H1 (cell line): ENCODE measurements around the gene ARHGEF7. TPM values are rescaled to one million over a fixed set of nuclear protein-coding genes. Genes with fewer than 3 reads are reported as not detected.

Experiments used
- CTCF ChIA-PET: fragments of 300-600 bp; sonication (Branson Sonifier 250); formaldehyde crosslinking; loops from one replicate; lab custom pipeline; 2021; ENCODE audit not compliant: partially characterized antibody; lab: Charles Lee
- POLR2A ChIA-PET: fragments of 300-600 bp; sonication (Branson Sonifier 250); formaldehyde crosslinking; loops from one replicate; lab custom pipeline; 2021; ENCODE audit warnings: inconsistent platforms; ENCODE audit not compliant: partially characterized antibody; lab: Charles Lee
- DNase-seq, 2 experiments: peaks; one replicate each; pipeline versions ENCODE4 v3.0.0 to v3.0.0-alpha.2; 2010 to 2022; ENCODE audit warnings: low spot score in 2 of 2, low read depth in 1 of 2, mixed read lengths in 1 of 2
- FAIRE-seq: peaks from 2 replicates; lab custom pipeline; 2011; peaks lifted over from hg19 to GRCh38; lab: Jason Lieb, UNC
- H2AFZ ChIP-seq: 2 replicates; pipeline ENCODE4 v1.8.1; 2012; ENCODE audit warnings: low read length, inconsistent platforms
- H2AK5ac ChIP-seq: 2 replicates; pipeline ENCODE4 v1.6.1; 2013; ENCODE audit warnings: low read depth, low read length
- H2BK120ac ChIP-seq: replicated peaks from 2 replicates; pipeline ENCODE3; 2013; ENCODE audit warnings: low read depth, low read length, inconsistent platforms
- H2BK12ac ChIP-seq: 2 replicates; pipeline ENCODE4 v1.6.1; 2013; ENCODE audit warnings: low read depth, low read length
- H2BK15ac ChIP-seq: 2 replicates; pipeline ENCODE4 v1.6.1; 2013; ENCODE audit warnings: low read length
- H2BK20ac ChIP-seq: 2 replicates; pipeline ENCODE4 v1.6.1; 2013; ENCODE audit warnings: low read length
- H2BK5ac ChIP-seq: 2 replicates; pipeline ENCODE4 v1.6.1; 2013; ENCODE audit warnings: low read depth, low read length
- H3K14ac ChIP-seq: 2 replicates; pipeline ENCODE4 v1.6.1; 2013; ENCODE audit warnings: inconsistent platforms; ENCODE audit not compliant: insufficient read length
- H3K18ac ChIP-seq: 2 replicates; pipeline ENCODE4 v1.6.1; 2013; ENCODE audit warnings: low read length; ENCODE audit errors: extremely low read depth
- H3K23ac ChIP-seq: 2 replicates; pipeline ENCODE4 v1.6.1; 2013; ENCODE audit warnings: inconsistent platforms; ENCODE audit not compliant: insufficient read length
- H3K23me2 ChIP-seq: 2 replicates; pipeline ENCODE4 v1.6.1; 2013; ENCODE audit warnings: low read depth, low read length
- H3K27ac ChIP-seq: 2 replicates; pipeline ENCODE4 v1.6.1; 2011; ENCODE audit warnings: low read depth, low read length, inconsistent platforms
- H3K27me3 ChIP-seq, 4 experiments: replicated peaks in 1 of 4; 1 replicate in 1 of 4; 2 replicates in 3 of 4; pipeline versions ENCODE4 v1.6.1 to v1.8.1; 2011 to 2013; ENCODE audit warnings: low read length in 3 of 4, mild to moderate bottlenecking in 3 of 4, inconsistent platforms in 2 of 4, mixed read lengths in 2 of 4, moderate library complexity in 1 of 4; ENCODE audit not compliant: control insufficient read depth in 3 of 4, insufficient read depth in 3 of 4; ENCODE audit errors: extremely low read depth in 1 of 4
- H3K36me3 ChIP-seq, 4 experiments: 2 replicates each; pipeline versions ENCODE4 v1.6.1 to v1.8.1; 2011 to 2013; ENCODE audit warnings: mild to moderate bottlenecking in 4 of 4, low read length in 3 of 4, moderate library complexity in 2 of 4, control low read depth in 1 of 4, inconsistent platforms in 1 of 4; ENCODE audit not compliant: insufficient read depth in 4 of 4, control insufficient read depth in 2 of 4
- H3K4ac ChIP-seq: replicated peaks from 2 replicates; pipeline ENCODE3; 2013; ENCODE audit warnings: low read length, low read depth, mixed read lengths, inconsistent platforms; ENCODE audit not compliant: insufficient read length
- H3K4me1 ChIP-seq, 4 experiments: replicated peaks in 1 of 4; 1 replicate in 1 of 4; 2 replicates in 3 of 4; pipeline versions ENCODE4 v1.6.1 to v1.8.1; 2011 to 2013; ENCODE audit warnings: low read length in 3 of 4, inconsistent platforms in 2 of 4, mixed read lengths in 1 of 4; ENCODE audit not compliant: insufficient read depth in 4 of 4, control insufficient read depth in 3 of 4
- H3K4me2 ChIP-seq, 2 experiments: 2 replicates each; pipeline versions ENCODE4 v1.6.1 to v1.8.1; 2011 to 2013; ENCODE audit warnings: low read depth in 2 of 2, low read length in 2 of 2, control low read depth in 1 of 2, inconsistent platforms in 1 of 2, mild to moderate bottlenecking in 1 of 2; ENCODE audit not compliant: insufficient read depth in 1 of 2
- H3K4me3 ChIP-seq, 4 experiments: fragments of 200-600, 300-600 bp in 1 of 4; sonication (generic), shearing (Covaris generic), sonication (Bioruptor Twin) in 1 of 4; 2 replicates each; pipeline versions ENCODE4 v1.5.1 to v1.8.1; 2011 to 2016; ENCODE audit warnings: low read length in 4 of 4, low read depth in 3 of 4, control low read depth in 2 of 4, inconsistent platforms in 2 of 4, mild to moderate bottlenecking in 2 of 4, mixed read lengths in 1 of 4, moderate library complexity in 1 of 4; ENCODE audit not compliant: insufficient read depth in 2 of 4; ENCODE audit errors: extremely low read depth in 1 of 4
- H3K56ac ChIP-seq: replicated peaks from 2 replicates; pipeline ENCODE3; 2013; ENCODE audit warnings: low read depth, mild to moderate bottlenecking, mixed read lengths, low read length, inconsistent platforms; ENCODE audit not compliant: insufficient read length
- H3K79me1 ChIP-seq: 2 replicates; pipeline ENCODE4 v1.6.1; 2013; ENCODE audit warnings: low read depth, low read length, control low read depth
- H3K79me2 ChIP-seq, 2 experiments: 2 replicates each; pipeline versions ENCODE4 v1.6.1 to v1.8.1; 2012 to 2013; ENCODE audit warnings: low read length in 2 of 2, mild to moderate bottlenecking in 2 of 2, inconsistent platforms in 1 of 2; ENCODE audit not compliant: insufficient read depth in 2 of 2, control insufficient read depth in 1 of 2
- H3K9ac ChIP-seq, 4 experiments: replicated peaks in 1 of 4; 1 replicate in 1 of 4; 2 replicates in 3 of 4; pipeline versions ENCODE4 v1.6.1 to v1.8.1; 2011 to 2013; ENCODE audit warnings: low read depth in 3 of 4, low read length in 3 of 4, control low read depth in 2 of 4, mild to moderate bottlenecking in 2 of 4, moderate library complexity in 2 of 4, inconsistent platforms in 1 of 4; ENCODE audit errors: extremely low read depth in 1 of 4
- H3K9me3 ChIP-seq, 2 experiments: 2 replicates each; pipeline versions ENCODE4 v1.6.1 to v1.8.1; 2012 to 2013; ENCODE audit warnings: mild to moderate bottlenecking in 2 of 2, moderate library complexity in 2 of 2, control low read depth in 1 of 2, inconsistent platforms in 1 of 2, low read depth in 1 of 2, low read length in 1 of 2, mixed read lengths in 1 of 2; ENCODE audit not compliant: insufficient read depth in 2 of 2
- H4K20me1 ChIP-seq, 2 experiments: replicated peaks in 1 of 2; 2 replicates each; pipeline versions ENCODE3 to v1.8.1; 2011 to 2013; ENCODE audit warnings: inconsistent platforms in 2 of 2, low read length in 2 of 2, mild to moderate bottlenecking in 1 of 2; ENCODE audit not compliant: insufficient read depth in 2 of 2, control insufficient read depth in 1 of 2
- H4K5ac ChIP-seq: 2 replicates; pipeline ENCODE4 v1.6.1; 2013; ENCODE audit warnings: low read length, low read depth, mixed read lengths, inconsistent platforms; ENCODE audit not compliant: insufficient read length
- H4K8ac ChIP-seq: 2 replicates; pipeline ENCODE4 v1.8.0; 2013; ENCODE audit warnings: mild to moderate bottlenecking, moderate library complexity, low read length, inconsistent platforms; ENCODE audit not compliant: insufficient read depth; ENCODE audit errors: extremely low read depth
- H4K91ac ChIP-seq: replicated peaks from 2 replicates; pipeline ENCODE3; 2013; ENCODE audit warnings: low read length, mixed read lengths, inconsistent platforms; ENCODE audit not compliant: insufficient read length
- KDM4A ChIP-seq: IDR thresholded peaks from one replicate; pipeline ENCODE4 v1.7.1; 2012; ENCODE audit warnings: low read depth, mild to moderate bottlenecking, moderate library complexity, low read length, inconsistent platforms; ENCODE audit not compliant: severe bottlenecking
- WGBS, 2 experiments: shearing (Covaris generic) in 1 of 2; methylation state at CpG; one replicate each; pipeline versions ENCODE4 v1.1.6 to v1.1.7; 2013 to 2015; ENCODE audit warnings: low lambda C conversion rate in 2 of 2, mixed read lengths in 2 of 2, inconsistent platforms in 1 of 2, low coverage in 1 of 2, missing lambda C conversion rate in 1 of 2; ENCODE audit not compliant: insufficient replicate concordance in 2 of 2, insufficient coverage in 1 of 2, insufficient read length in 1 of 2; ENCODE audit errors: extremely low coverage in 1 of 2, missing lambda C conversion rate in 1 of 2; 5-methylcytosine and 5-hydroxymethylcytosine counted together
- polyA plus RNA-seq, 7 experiments: library from polyadenylated mRNA; depleted of rRNA in 3 of 7; stranded (reverse) in 5 of 7; unstranded in 2 of 7; fragments of >200 nt in 5 of 7; fragments of 200-250 nt in 2 of 7; gene quantifications; 1 replicate in 5 of 7; 2 replicates in 1 of 7; 4 replicates in 1 of 7; pipeline versions ENCODE4 v1.2.1 to v1.2.3, GENCODE V29; 2011 to 2013; ENCODE audit warnings: missing spikeins in 2 of 7, mixed read lengths in 2 of 7
- total RNA-seq: library from RNA; stranded (reverse); fragmentation: NEBNext Ultra II Directional; extraction: Animal tissue kit (Norgen Biotek cat#: 25700); gene quantifications from 2 replicates; pipeline ENCODE4 v1.2.1, GENCODE V29; 2021

The ARHGEF7 gene
- total and polyA plus RNA-seq, 2 of the 8 experiments (the other 6 are each of a cell fraction or from before 2014, with no cell fraction given): 26.2 to 56.5 TPM

- no peaks in the 10 kb centered on the region; a peak in 1 of 7 replicates for H3K4me1 ChIP-seq
- no peak overlapping the region for H3K18ac ChIP-seq
- H2BK5ac ChIP-seq: no peak overlapping the region
- no peak overlapping the region for H2BK12ac ChIP-seq
- no peaks in the 10 kb centered on the region for H3K9me3 ChIP-seq
- ChIA-PET CTCF (interaction anchor here (1.4 kb wide), 1 partner anchor 54 kb away, joined by 3 read pairs; no protein-coding TSS in a partner anchor), POLR2A (no interaction called here)
- no peak overlapping the region for H2BK15ac ChIP-seq
- no peaks in the 10 kb centered on the region for H3K36me3 ChIP-seq
- H3K4me3 ChIP-seq: no peak overlapping the region
- H3K4me2 ChIP-seq: no peak overlapping the region
- no peak overlapping the region for H3K9ac ChIP-seq
- no peak overlapping the region for H2BK20ac ChIP-seq
- WGBS, 2 experiments: 78% methylated on average over 12 of the region's 12 CpGs; no CpG with 5 or more reads in 1 of the 2 experiments
- H3K56ac ChIP-seq: no peak overlapping the region
- H4K20me1 ChIP-seq: peaks cover 2 to 4% of the 10 kb centered on the region in 2 experiments
- peaks cover 2% of the 10 kb centered on the region; the same call in 1 of the 2 replicates for H3K23me2 ChIP-seq
- H4K5ac ChIP-seq: no peak overlapping the region
- no peaks in the 10 kb centered on the region for H3K79me1 ChIP-seq
- FAIRE-seq: no peak
- H2BK120ac ChIP-seq: no peak overlapping the region
- H2AFZ ChIP-seq: no peak overlapping the region
- H3K79me2 ChIP-seq: no peaks in the 10 kb centered on the region
- no peak overlapping the region for H4K91ac ChIP-seq
- H3K23ac ChIP-seq: no peak overlapping the region
- H3K27ac ChIP-seq: no peak overlapping the region
- H2AK5ac ChIP-seq: no peak overlapping the region
- no peak overlapping the region for H3K4ac ChIP-seq
- H3K14ac ChIP-seq: no peak overlapping the region
- peaks cover 0 to 3% (median under 1%) of the 10 kb centered on the region in 4 experiments; a peak in 3 of 7 replicates for H3K27me3 ChIP-seq
- H4K8ac ChIP-seq: no peak overlapping the region; the same call in none of the 2 replicates
- DNase-seq: peak in 1 of 2 experiments; percentile 43
- no peak for TF ChIP-seq KDM4A
Measured at GRCh38 chr13:111122056-111122455, 6.9 kb downstream of the ARHGEF7 start.
